Endothelial cell of umbilical vein (primary cell): Measurements from ENCODE around the gene SMC5. TPM values are rescaled to one million over a fixed set of nuclear protein-coding genes. Genes with fewer than 3 reads are reported as not detected.
"Not testable (repeated sequence)": the region's sequence is repeated elsewhere in the genome, so short reads cannot be mapped to it uniquely, and the experiment has no call there.

ENCODE experiments used
- BruUV-seq: library from RNA; stranded (reverse); fragments of 400-500 nt; replicated peaks from 2 replicates; lab custom pipeline; 2021; lab: Mats Ljungman, UMichigan
- CTCF ChIA-PET: fragments of 300-600, 350-600 bp; sonication (Branson Sonifier 250); formaldehyde crosslinking; loops from one replicate; lab custom pipeline; 2021; ENCODE audit warnings: antibody characterized with exemption, inconsistent platforms; lab: Charles Lee
- POLR2A ChIA-PET: fragments of 300-600, 350-600 bp; sonication (Branson Sonifier 250); formaldehyde crosslinking; loops from one replicate; lab custom pipeline; 2021; ENCODE audit warnings: antibody characterized with exemption, inconsistent platforms; lab: Charles Lee
- DNase-seq: peaks from one replicate; pipeline ENCODE4 v3.0.0-alpha.2; 2011; ENCODE audit warnings: low read depth, low spot score
- FAIRE-seq: peaks from 2 replicates; lab custom pipeline; 2011; peaks lifted over from hg19 to GRCh38; lab: Jason Lieb, UNC
- H2AFZ ChIP-seq: 2 replicates; pipeline ENCODE4 v1.6.0; 2012; ENCODE audit warnings: low read depth, low read length, control low read depth, inconsistent platforms
- H3K27ac ChIP-seq: 2 replicates; pipeline ENCODE4 v1.5.1; 2011; ENCODE audit warnings: low read depth, mild to moderate bottlenecking, control low read depth, low read length, moderate library complexity; ENCODE audit not compliant: insufficient read depth
- H3K27me3 ChIP-seq, 2 experiments: 2 replicates each; pipeline versions ENCODE4 v1.6.0 to v1.6.1; 2011; ENCODE audit warnings: low read length in 2 of 2, mixed read lengths in 1 of 2; ENCODE audit not compliant: control insufficient read depth in 2 of 2, insufficient read depth in 2 of 2
- H3K36me3 ChIP-seq, 2 experiments: 2 replicates in 1 of 2; 3 replicates in 1 of 2; pipeline ENCODE4 v1.5.1; 2011; ENCODE audit warnings: low read length in 2 of 2, mild to moderate bottlenecking in 1 of 2, moderate library complexity in 1 of 2; ENCODE audit not compliant: control insufficient read depth in 2 of 2, insufficient read depth in 2 of 2; ENCODE audit errors: extremely low read depth in 1 of 2
- H3K4me1 ChIP-seq: 3 replicates; pipeline ENCODE4 v1.5.1; 2011; ENCODE audit warnings: mild to moderate bottlenecking, low read length; ENCODE audit not compliant: control insufficient read depth, insufficient read depth; ENCODE audit errors: extremely low read depth
- H3K4me2 ChIP-seq: 2 replicates; pipeline ENCODE4 v1.6.1; 2011; ENCODE audit warnings: low read length, control low read depth, mixed read lengths; ENCODE audit not compliant: insufficient read depth
- H3K4me3 ChIP-seq, 3 experiments: fragments of 200-600 bp in 1 of 3; sonication (generic), shearing (Covaris generic) in 1 of 3; replicated peaks in 1 of 3; 2 replicates each; pipeline ENCODE4 v1.5.1; 2011 to 2016; ENCODE audit warnings: control low read depth in 3 of 3, low read length in 3 of 3, mild to moderate bottlenecking in 2 of 3, inconsistent platforms in 1 of 3, low read depth in 1 of 3, moderate library complexity in 1 of 3; ENCODE audit not compliant: insufficient read depth in 1 of 3
- H3K79me2 ChIP-seq: 2 replicates; pipeline ENCODE4 v1.6.0; 2012; ENCODE audit warnings: low read length, inconsistent platforms; ENCODE audit not compliant: control insufficient read depth, insufficient read depth
- H3K9ac ChIP-seq: replicated peaks from 2 replicates; pipeline ENCODE3; 2011; ENCODE audit warnings: low read length, control low read depth; ENCODE audit not compliant: insufficient read depth; ENCODE audit errors: extremely low read depth
- H3K9me1 ChIP-seq: replicated peaks from 3 replicates; pipeline ENCODE4 v1.6.0; 2011; ENCODE audit warnings: mild to moderate bottlenecking, low read length; ENCODE audit not compliant: control insufficient read depth, insufficient read depth; ENCODE audit errors: extremely low read depth
- H3K9me3 ChIP-seq: replicated peaks from 2 replicates; pipeline ENCODE4 v1.5.1; 2012; ENCODE audit warnings: low read length, inconsistent platforms; ENCODE audit not compliant: control insufficient read depth, insufficient read depth
- H4K20me1 ChIP-seq: replicated peaks from 2 replicates; pipeline ENCODE3; 2011; ENCODE audit warnings: mild to moderate bottlenecking, low read length; ENCODE audit not compliant: control insufficient read depth, insufficient read depth; ENCODE audit errors: extremely low read depth
- CTCF ChIP-seq, 2 donors: IDR thresholded peaks; 1 replicate in 1 of 2; 2 replicates in 1 of 2; pipeline ENCODE4 v1.5.1; 2011; ENCODE audit warnings: low read length in 2 of 2, mild to moderate bottlenecking in 2 of 2, moderate library complexity in 2 of 2, control low read depth in 1 of 2, inconsistent platforms in 1 of 2, low read depth in 1 of 2; ENCODE audit not compliant: insufficient read depth in 1 of 2; ENCODE audit errors: extremely low read depth in 1 of 2
- EZH2 ChIP-seq: IDR thresholded peaks from 2 replicates; pipeline ENCODE4 v1.6.1; 2012; ENCODE audit warnings: borderline replicate concordance, low read depth, mild to moderate bottlenecking, moderate library complexity, low read length, inconsistent platforms; ENCODE audit not compliant: severe bottlenecking
- FOS ChIP-seq: IDR thresholded peaks from 2 replicates; pipeline ENCODE4 v1.6.1; 2011; ENCODE audit warnings: mild to moderate bottlenecking, low read length, moderate library complexity, borderline replicate concordance; ENCODE audit not compliant: insufficient read depth
- GATA2 ChIP-seq: IDR thresholded peaks from 2 replicates; pipeline ENCODE4 v1.7.0; 2011; ENCODE audit warnings: low read depth, mild to moderate bottlenecking, moderate library complexity, mixed read lengths, low read length; ENCODE audit not compliant: insufficient read length, insufficient read depth
- JUN ChIP-seq: IDR thresholded peaks from 2 replicates; pipeline ENCODE4 v1.6.1; 2011; ENCODE audit warnings: borderline replicate concordance, low read depth; ENCODE audit not compliant: insufficient read length, insufficient read depth
- MYC ChIP-seq: IDR thresholded peaks from one replicate; pipeline ENCODE4 v1.6.1; 2011; ENCODE audit warnings: mild to moderate bottlenecking, low read depth, low read length
- POLR2A ChIP-seq: IDR thresholded peaks from 2 replicates; pipeline ENCODE4 v1.6.1; 2012; ENCODE audit warnings: low read depth, mild to moderate bottlenecking, control low read depth, low read length
- POLR2AphosphoS5 ChIP-seq: IDR thresholded peaks from 2 replicates; pipeline ENCODE4 v1.6.1; 2012; ENCODE audit warnings: low read depth, mild to moderate bottlenecking, control low read depth, low read length, moderate library complexity; ENCODE audit not compliant: insufficient read depth
- dilution Hi-C: fragments of 300-500 bp; cut with MboI; formaldehyde crosslinking; loops from one replicate; pipeline ENCODE4 v1.15.0; 2019; ENCODE audit warnings: low sequenced_read_pairs; ENCODE audit not compliant: extremely low pct_ligation_motif_present
- intact Hi-C: fragments of 100-400 bp; cut with micrococcal nuclease; formaldehyde crosslinking; loops from one replicate; pipeline ENCODE4 v1.10.0; 2022
- polyA plus RNA-seq, 4 experiments: library from polyadenylated mRNA; depleted of rRNA in 3 of 4; stranded (reverse) in 3 of 4; unstranded in 1 of 4; fragments of >200 nt; gene quantifications; 2 replicates each; pipeline versions ENCODE4 v1.2.1 to v1.2.3, GENCODE V29; 2011 to 2012; ENCODE audit warnings: missing spikeins in 1 of 4
- total RNA-seq: library from RNA; stranded (reverse); gene quantifications from 2 replicates; pipeline ENCODE4 v1.2.3, GENCODE V29; 2021
- TF ChIP-seq, protein P1 (sequence below): IDR thresholded peaks from 2 replicates; pipeline ENCODE4 v1.6.1; 2011; ENCODE audit not compliant: insufficient read depth, insufficient read length

SMC5 gene
- total and polyA plus RNA-seq, 2 donors (not counting 3 experiments of a cell fraction or from before 2014, with no cell fraction given), result 17.1 to 32.8 TPM

DNA sequence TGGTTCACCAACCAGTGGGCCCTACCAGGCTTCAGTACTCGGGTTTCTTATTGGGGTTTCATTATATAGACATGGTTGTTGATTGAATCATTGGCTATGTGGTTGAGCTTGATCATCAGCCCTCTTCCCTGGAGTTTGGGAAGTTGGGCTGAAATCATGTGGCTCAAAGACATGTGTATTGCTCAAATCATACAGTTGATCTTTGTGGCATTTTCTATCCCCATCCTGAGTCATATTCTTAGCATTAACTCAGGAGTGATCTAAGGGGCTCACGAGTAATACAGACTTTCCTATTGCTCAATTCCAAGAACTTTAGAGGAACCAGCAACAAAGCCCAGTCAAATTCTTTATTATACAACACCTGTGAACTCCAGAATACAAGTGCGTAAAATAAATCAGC lies 66.2 kb downstream of the SMC5 start:
- no peak overlapping the region for H3K27ac ChIP-seq
- H3K9ac ChIP-seq, result no peak overlapping the region
- H3K9me3 ChIP-seq, result no peaks in the 10 kb centered on the region
- no peaks in the 10 kb centered on the region for H3K9me1 ChIP-seq
- H3K4me1 ChIP-seq, result no peaks in the 10 kb centered on the region
- H4K20me1 ChIP-seq, result no peaks in the 10 kb centered on the region
- intact Hi-C loops, result no loop called here
- no TSS peak for BruUV-seq
- H2AFZ ChIP-seq, result no peak overlapping the region
- H3K27me3 ChIP-seq, result no peaks in the 10 kb centered on the region
- dilution Hi-C loops, result no loop called here
- TF ChIP-seq, protein P1, sequence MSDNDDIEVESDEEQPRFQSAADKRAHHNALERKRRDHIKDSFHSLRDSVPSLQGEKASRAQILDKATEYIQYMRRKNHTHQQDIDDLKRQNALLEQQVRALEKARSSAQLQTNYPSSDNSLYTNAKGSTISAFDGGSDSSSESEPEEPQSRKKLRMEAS, result no peak
- TF ChIP-seq EZH2 (no peak), CTCF (IDR thresholded peaks at IDR 0.05; ENCODE audit: extremely low read depth in 1 of 2, insufficient read depth in 1 of 2, low read depth in 1 of 2, low read length in 2 of 2) (no peak), POLR2AphosphoS5 (no peak), FOS (no peak), POLR2A (no peak), GATA2 (no peak), JUN (no peak), MYC (no peak)
- ChIA-PET CTCF (interaction anchor here (1.3 kb wide), 1 partner anchor 277 kb away, joined by 5 read pairs; no protein-coding TSS in a partner anchor), POLR2A (no interaction called here)
- FAIRE-seq (no peak), DNase-seq (no peak)
- H3K4me2 ChIP-seq, result no peak overlapping the region
- no peaks in the 10 kb centered on the region for H3K79me2 ChIP-seq
- H3K36me3 ChIP-seq, result peaks cover 3 to 5% of the 10 kb centered on the region in 2 experiments
- H3K4me3 ChIP-seq, result no peak overlapping the region

DNA sequence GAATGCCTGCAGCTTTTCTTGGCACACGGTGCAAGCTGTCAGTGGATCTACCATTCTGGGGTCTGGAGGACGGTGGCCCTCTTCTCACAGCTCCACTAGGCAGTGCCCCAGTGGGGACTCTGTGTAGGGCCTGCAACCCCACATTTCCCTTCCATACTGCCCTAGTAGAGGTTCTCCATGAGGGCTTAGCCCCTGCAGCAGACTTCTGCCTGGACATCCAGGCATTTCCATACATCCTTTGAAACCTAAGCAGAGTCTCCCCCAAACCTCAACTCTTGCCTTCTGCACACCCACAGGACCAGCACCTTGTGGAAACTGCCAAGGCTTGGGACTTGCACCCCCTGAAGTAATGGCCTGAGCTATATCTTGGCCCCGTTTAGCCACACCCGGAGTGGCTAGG lies 69.8 kb downstream of the SMC5 start:
- H3K4me1 ChIP-seq, dilution Hi-C loops, intact Hi-C loops, POLR2A ChIA-PET, H2AFZ ChIP-seq, H3K9me1 ChIP-seq, H3K9me3 ChIP-seq, H3K36me3 ChIP-seq, BruUV-seq, H3K79me2 ChIP-seq, CTCF ChIA-PET, H3K4me2 ChIP-seq, H3K27ac ChIP-seq, H4K20me1 ChIP-seq, H3K4me3 ChIP-seq, DNase-seq, H3K9ac ChIP-seq, H3K27me3 ChIP-seq, FAIRE-seq: not testable (repeated sequence)
